GM12878 (cell line): ENCODE results near the gene BICDL2. TPM values are rescaled to one million over a fixed set of nuclear protein-coding genes. Genes with fewer than 3 reads are reported as not detected.

ENCODE experiments used
- ATAC-seq: fragments of 200-7000 bp; cut with Tn5 transposase; 3 replicates; pipeline ENCODE4 v1.9.1; 2020; ENCODE audit warnings: mild to moderate bottlenecking, moderate library complexity
- BruUV-seq: library from RNA; stranded (reverse); fragments of 400-500 nt; replicated peaks from 2 replicates; lab custom pipeline; 2021; lab: Mats Ljungman, UMichigan
- CTCF ChIA-PET: fragments of 300-600 bp; sonication (Branson Sonifier 250); formaldehyde crosslinking; extraction: SDS; loops from one replicate; lab custom pipeline; 2021; ENCODE audit warnings: inconsistent platforms; lab: Yijun Ruan, JAX
- POLR2A ChIA-PET: fragments of 350-600 bp; formaldehyde crosslinking; extraction: SDS; loops from one replicate; lab custom pipeline; 2021; ENCODE audit warnings: inconsistent platforms; lab: Charles Lee
- RAD21 ChIA-PET: fragments of 300-600 bp; sonication (Branson Sonifier 250); formaldehyde crosslinking; loops from one replicate; lab custom pipeline; 2023; ENCODE audit warnings: antibody characterized with exemption; ENCODE audit not compliant: unreplicated experiment; lab: Charles Lee
- SMC1A ChIA-PET: fragments of 300-600 bp; sonication (Branson Sonifier 250); formaldehyde crosslinking; loops from one replicate; lab custom pipeline; 2023; ENCODE audit not compliant: unreplicated experiment, uncharacterized antibody; lab: Charles Lee
- DNase-seq: peaks from one replicate; pipeline ENCODE4 v3.0.0-alpha.2; 2011; ENCODE audit warnings: low read depth, low spot score
- FAIRE-seq: peaks from 3 replicates; lab custom pipeline; 2011; peaks lifted over from hg19 to GRCh38; lab: Jason Lieb, UNC
- H2AFZ ChIP-seq: 2 replicates; pipeline ENCODE4 v1.6.0; 2011; ENCODE audit warnings: low read depth, low read length, control low read depth; ENCODE audit not compliant: control insufficient read depth
- H3K27ac ChIP-seq: 2 replicates; pipeline ENCODE4 v1.5.1; 2011; ENCODE audit warnings: control low read depth; ENCODE audit not compliant: control insufficient read depth, insufficient read depth
- H3K27me3 ChIP-seq, 2 experiments: replicated peaks in 1 of 2; 2 replicates each; pipeline versions ENCODE4 v1.6.0 to v1.6.1; 2011; ENCODE audit warnings: low read length in 1 of 2; ENCODE audit not compliant: control insufficient read depth in 2 of 2, insufficient read depth in 2 of 2
- H3K36me3 ChIP-seq, 2 experiments: 2 replicates each; pipeline ENCODE4 v1.5.1; 2011; ENCODE audit warnings: low read length in 1 of 2; ENCODE audit not compliant: control insufficient read depth in 2 of 2, insufficient read depth in 2 of 2
- H3K4me1 ChIP-seq: 2 replicates; pipeline ENCODE4 v1.6.1; 2011; ENCODE audit warnings: mild to moderate bottlenecking, low read length, moderate library complexity, mixed read lengths; ENCODE audit not compliant: control insufficient read depth, insufficient read depth
- H3K4me2 ChIP-seq: 2 replicates; pipeline ENCODE4 v1.6.0; 2011; ENCODE audit warnings: control low read depth; ENCODE audit not compliant: control insufficient read depth, insufficient read depth
- H3K4me3 ChIP-seq: fragments of 200-600 bp; sonication (generic); 2 replicates; pipeline ENCODE4 v1.5.1; 2016
- H3K79me2 ChIP-seq: 2 replicates; pipeline ENCODE4 v1.6.0; 2011; ENCODE audit warnings: low read length; ENCODE audit not compliant: control insufficient read depth, insufficient read depth
- H3K9ac ChIP-seq: 2 replicates; pipeline ENCODE4 v1.8.0; 2011; ENCODE audit warnings: low read length, control low read depth, mixed read lengths; ENCODE audit not compliant: control insufficient read depth, insufficient read depth
- H3K9me3 ChIP-seq: replicated peaks from 3 replicates; pipeline ENCODE4 v1.5.1; 2011; ENCODE audit warnings: mild to moderate bottlenecking, low read length; ENCODE audit not compliant: control insufficient read depth, insufficient read depth
- H4K20me1 ChIP-seq: 2 replicates; pipeline ENCODE4 v1.6.0; 2011; ENCODE audit not compliant: control insufficient read depth, insufficient read depth
- ATF2 ChIP-seq: IDR thresholded peaks from 2 replicates; pipeline ENCODE4 v1.6.1; 2012; ENCODE audit warnings: low read length, inconsistent platforms
- CBFB ChIP-seq: IDR thresholded peaks from 2 replicates; pipeline ENCODE4 v1.6.1; 2016; ENCODE audit warnings: antibody characterized with exemption, low read depth
- EP300 ChIP-seq, 2 experiments: fragments of 150-350 bp in 1 of 2; IDR thresholded peaks; 2 replicates each; pipeline ENCODE4 v1.6.1; 2011 to 2012; ENCODE audit warnings: low read depth in 2 of 2, low read length in 2 of 2, borderline replicate concordance in 1 of 2, improper control_type of control experiment in 1 of 2, inconsistent platforms in 1 of 2; ENCODE audit not compliant: control insufficient read depth in 1 of 2
- NR2F1 ChIP-seq: fragments of 450-650 bp; conservative IDR thresholded peaks from 2 replicates; pipeline ENCODE4 v1.6.1; 2017; ENCODE audit warnings: mild to moderate bottlenecking
- ZNF687 ChIP-seq: fragments of 450-650 bp; IDR thresholded peaks from 2 replicates; pipeline ENCODE4 v1.6.1; 2017; ENCODE audit warnings: mild to moderate bottlenecking, moderate library complexity
- ZZZ3 ChIP-seq: IDR thresholded peaks from 2 replicates; pipeline ENCODE4 v1.6.1; 2011; ENCODE audit warnings: low read depth; ENCODE audit not compliant: control insufficient read depth, insufficient read length
- WGBS: methylation state at CpG from one replicate; pipeline ENCODE4 v1.1.6; 2016; ENCODE audit warnings: low lambda C conversion rate; ENCODE audit not compliant: insufficient replicate concordance, insufficient coverage; ENCODE audit errors: missing lambda C conversion rate; 5-methylcytosine and 5-hydroxymethylcytosine counted together
- in situ Hi-C: fragments of 300-500 bp; cut with MboI; formaldehyde crosslinking; loops from 9 replicates; pipeline ENCODE4 v1.14.3; 2018; ENCODE audit warnings: mixed read lengths
- intact Hi-C: fragments of 100-400 bp; cut with micrococcal nuclease; formaldehyde crosslinking; loops from one replicate; pipeline ENCODE4 v1.14.2; 2022; ENCODE audit not compliant: unreplicated experiment
- polyA plus RNA-seq, 11 experiments: library from polyadenylated mRNA; depleted of rRNA in 4 of 11; unstranded in 6 of 11; stranded (reverse) in 5 of 11; fragments of >200 nt; fragmentation: Nextera tagmentation in 4 of 11; fragmentation: Illumina TruSeq in 1 of 11; extraction: Ambion mirVana in 4 of 11; extraction: Trizol in 1 of 11; gene quantifications; 1 replicate in 1 of 11; 2 replicates in 10 of 11; pipeline versions ENCODE4 v1.2.1 to v1.2.3, GENCODE V29; 2011 to 2016; ENCODE audit warnings: inconsistent platforms in 2 of 11, missing spikeins in 2 of 11, low read depth in 1 of 11
- total RNA-seq, 4 experiments: library from RNA; depleted of rRNA in 3 of 4; stranded (reverse); fragments of >200 nt in 3 of 4; fragmentation: Illumina TruSeq in 1 of 4; extraction: Trizol in 1 of 4; gene quantifications; 2 replicates each; pipeline versions ENCODE4 v1.2.1 to v1.2.3, GENCODE V29; 2013 to 2021
- TF ChIP-seq, protein P1 (sequence below): IDR thresholded peaks from 2 replicates; pipeline ENCODE4 v1.6.1; 2011; ENCODE audit warnings: borderline replicate concordance, low read depth, mild to moderate bottlenecking, moderate library complexity, mixed read lengths, low read length; ENCODE audit not compliant: insufficient read depth; ENCODE audit errors: extremely low read length

BICDL2 gene
- total and polyA plus RNA-seq, 10 of the 15 experiments (the other 5 are each of a cell fraction or from before 2014, with no cell fraction given): not detected

- H3K4me1 ChIP-seq: peaks cover 23% of the 10 kb centered on the region
- RAD21 ChIA-PET: interaction anchor here (0.7 to 3.9 kb wide), 4 partner anchors 12 to 65 kb away, joined by 3 to 23 read pairs (median 6); no protein-coding TSS in a partner anchor
- FAIRE-seq (no peak), ATAC-seq (no peak), DNase-seq (no peak)
- no peak overlapping the region for H3K4me3 ChIP-seq
- in situ Hi-C loops: loop anchor here (5.0 kb wide), 2 partner anchors 33 to 63 kb away; partner anchors contain the start of gene ZSCAN10
- H3K9ac ChIP-seq: no peak overlapping the region
- H3K36me3 ChIP-seq: no peaks in the 10 kb centered on the region; a peak in 1 of 4 replicates
- H3K79me2 ChIP-seq: peaks cover 25% of the 10 kb centered on the region
- no peaks in the 10 kb centered on the region for H3K27me3 ChIP-seq
- TF ChIP-seq NR2F1: no peak
- no peak for TF ChIP-seq EP300 (IDR thresholded peaks at IDR 0.05; ENCODE audit: borderline replicate concordance in 1 of 2, control insufficient read depth in 1 of 2, low read depth in 2 of 2, low read length in 2 of 2)
- TF ChIP-seq ZNF687: no peak
- no peak for TF ChIP-seq CBFB
- TF ChIP-seq, protein P1, sequence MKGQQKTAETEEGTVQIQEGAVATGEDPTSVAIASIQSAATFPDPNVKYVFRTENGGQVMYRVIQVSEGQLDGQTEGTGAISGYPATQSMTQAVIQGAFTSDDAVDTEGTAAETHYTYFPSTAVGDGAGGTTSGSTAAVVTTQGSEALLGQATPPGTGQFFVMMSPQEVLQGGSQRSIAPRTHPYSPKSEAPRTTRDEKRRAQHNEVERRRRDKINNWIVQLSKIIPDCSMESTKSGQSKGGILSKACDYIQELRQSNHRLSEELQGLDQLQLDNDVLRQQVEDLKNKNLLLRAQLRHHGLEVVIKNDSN: no peak
- TF ChIP-seq ATF2: no peak
- TF ChIP-seq ZZZ3: no peak
- no peak overlapping the region for H3K27ac ChIP-seq
- no peak overlapping the region for H2AFZ ChIP-seq
- BruUV-seq: no TSS peak
- no peaks in the 10 kb centered on the region for H4K20me1 ChIP-seq
- POLR2A ChIA-PET: no interaction called here
- intact Hi-C loops: no loop called here
- SMC1A ChIA-PET: interaction anchor here (0.6 to 6.1 kb wide), 6 partner anchors 12 to 71 kb away, joined by 3 to 52 read pairs (median 4); partner anchors contain the start of gene ZNF213
- CTCF ChIA-PET: interaction anchor here (0.7 to 9.5 kb wide), 12 partner anchors 13 to 94 kb away, joined by 3 to 174 read pairs (median 4); partner anchors contain the start of gene ZNF213
- H3K9me3 ChIP-seq: no peaks in the 10 kb centered on the region; the same call in 2 of the 3 replicates
- 86% methylated on average over 8 of the region's 8 CpGs for WGBS
- no peak overlapping the region for H3K4me2 ChIP-seq
These were observed 27.1 kb upstream of the BICDL2 start for GRCh38 chr16:3063625-3064386.
